Left lobe of liver (tissue), 2 donors: ENCODE results near the gene HEXIM1. TPM values are rescaled to one million over a fixed set of nuclear protein-coding genes. Genes with fewer than 3 reads are reported as not detected.
"Not testable (repeated sequence)": the region's sequence is repeated elsewhere in the genome, so short reads cannot be mapped to it uniquely, and the experiment has no call there.

Experiments
- ATAC-seq: fragments of 200-7000 bp; cut with Tn5 transposase; one replicate; pipeline ENCODE4 v1.9.1; 2020; ENCODE audit warnings: mild to moderate bottlenecking, moderate library complexity
- DNase-seq: peaks from one replicate; pipeline ENCODE4 v3.0.0-alpha.2; 2020; ENCODE audit warnings: low spot score
- total RNA-seq: library from RNA; stranded (reverse); gene quantifications from one replicate; pipeline ENCODE4 v1.2.1, GENCODE V29; 2021
- donor health status: DM: no; HTN: no; CAD: no; lungs with moderate emphysema.
- donor health status: DM: no; HTN: yes; CAD: no.

The HEXIM1 gene
- total RNA-seq, 1 donor from 2014 or later, result 29.3 TPM

DNA sequence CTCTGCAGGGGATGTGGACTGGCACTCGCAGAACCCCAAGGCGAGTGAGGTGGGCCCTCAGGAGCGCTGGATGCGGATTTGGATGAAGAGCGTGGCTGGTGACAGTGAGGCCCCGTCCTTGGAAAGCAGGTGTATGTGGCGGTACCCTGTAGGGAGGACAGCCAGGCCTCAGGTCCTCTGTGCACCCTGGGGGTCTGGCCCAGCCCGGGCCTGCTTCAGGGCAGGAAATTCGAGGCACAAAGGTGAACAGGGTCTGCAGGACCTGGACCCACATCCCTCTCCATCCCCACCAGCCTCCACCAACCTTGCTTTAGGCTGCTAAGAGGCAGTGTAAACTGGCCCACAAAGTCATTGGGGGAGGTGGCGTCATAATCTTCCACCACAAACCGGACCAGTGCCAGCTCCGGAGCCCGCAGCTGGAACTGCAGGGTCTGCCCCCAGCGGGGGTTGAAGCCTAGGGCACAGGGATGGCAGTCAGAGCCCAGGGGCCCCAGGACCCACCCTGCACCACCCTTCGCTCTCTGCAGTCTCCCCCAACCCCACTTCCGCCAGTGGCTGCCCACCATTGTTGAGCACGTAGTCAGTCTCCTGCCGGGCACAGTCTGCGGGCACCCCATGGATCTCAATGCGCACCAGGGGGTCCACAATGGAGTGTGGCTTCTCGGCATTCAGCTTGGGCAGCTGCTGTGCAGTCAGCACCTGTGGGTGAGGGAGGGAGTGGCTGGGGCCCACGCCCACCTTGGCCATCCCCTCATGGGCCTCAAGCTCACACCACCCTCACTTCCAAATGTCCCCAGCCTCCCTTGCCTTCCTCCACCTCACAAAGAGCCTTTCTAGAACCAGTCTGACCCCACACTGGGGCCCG, 35.5 kb upstream of the HEXIM1 start:
- ATAC-seq (no peak), DNase-seq (no peak)

DNA sequence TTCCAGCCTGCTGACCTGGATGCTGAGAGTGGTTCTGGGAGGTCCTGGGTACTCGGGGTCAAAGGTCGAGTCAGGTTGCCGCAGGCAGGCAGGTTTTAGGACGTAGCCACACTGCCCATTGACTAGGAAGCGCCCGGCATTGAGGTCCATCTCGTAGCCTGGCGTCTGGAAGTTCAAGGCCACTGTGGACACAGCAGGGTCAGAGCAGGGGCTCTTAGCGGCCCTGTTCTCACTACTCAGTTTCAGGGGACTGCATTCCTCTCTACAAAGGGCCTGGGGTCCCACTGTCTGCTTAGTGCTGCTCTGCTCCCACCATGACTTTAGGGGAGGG, 34.9 kb upstream of the HEXIM1 start:
- DNase-seq (no peak), ATAC-seq (peak; percentile 14)

GRCh38 chr17:45114117-45114932, 34.0 kb upstream of the HEXIM1 start:
- DNase-seq (no peak), ATAC-seq (no peak)

DNA sequence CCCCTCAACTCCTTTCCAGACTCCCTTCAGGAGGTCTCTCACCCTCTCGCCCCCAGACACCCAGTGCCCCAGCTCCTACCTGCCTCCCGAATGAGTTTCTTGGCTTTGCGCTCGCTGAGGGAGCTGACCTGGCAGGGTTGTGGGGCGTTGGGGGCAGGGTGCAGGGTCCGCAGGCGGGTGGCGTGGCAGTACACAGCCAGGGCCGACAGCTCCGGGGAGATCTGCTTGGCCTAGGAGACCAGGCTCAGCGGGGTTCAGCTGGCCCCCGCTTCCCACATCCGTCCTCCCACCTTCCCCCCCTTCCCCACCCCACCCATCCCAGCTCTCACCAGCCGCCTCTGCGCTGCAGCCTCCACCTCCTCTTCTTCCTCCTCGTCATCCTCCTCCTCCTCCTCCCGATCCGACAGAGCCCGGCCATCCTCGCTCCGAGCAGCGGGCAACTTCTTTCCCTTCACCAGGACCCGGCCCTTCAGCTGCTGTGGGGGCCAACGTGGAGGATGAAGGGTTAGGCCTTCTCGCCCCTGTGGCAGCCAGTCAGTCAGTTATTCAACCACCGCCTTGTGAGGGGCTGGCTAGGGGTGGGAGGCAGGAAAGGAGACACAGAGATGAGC, 33.2 kb upstream of the HEXIM1 start:
- no peak for ATAC-seq
- DNase-seq, result no peak

DNA sequence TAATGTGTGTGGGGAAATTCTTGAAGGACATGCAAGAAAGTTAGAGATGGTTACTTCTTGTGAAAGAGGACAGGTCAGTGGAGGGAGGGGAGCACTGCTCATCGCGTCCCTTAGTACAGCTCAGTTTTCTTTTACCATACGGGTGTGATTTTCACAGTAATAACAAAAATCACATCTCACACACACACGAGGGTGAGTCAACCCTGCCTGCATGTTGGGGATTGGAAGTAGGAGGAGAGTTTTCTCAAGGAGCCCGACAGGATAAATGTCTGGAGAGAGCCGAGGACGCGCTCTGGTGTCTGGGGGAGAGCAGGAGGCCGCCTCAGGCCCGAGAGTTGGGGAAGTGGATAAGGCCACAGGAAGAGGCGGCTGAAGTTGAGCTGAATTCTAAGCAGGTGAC, 32.4 kb upstream of the HEXIM1 start:
- ATAC-seq (no peak), DNase-seq (no peak)

- ATAC-seq (no peak), DNase-seq (no peak)
Measured at GRCh38 chr17:45116434-45117016, 31.8 kb upstream of the HEXIM1 start.

GRCh38 chr17:45117334-45117733, 30.9 kb upstream of the HEXIM1 start:
- ATAC-seq, result no peak
- no peak for DNase-seq

- no peak for ATAC-seq
- DNase-seq, result no peak
Measured at GRCh38 chr17:45117848-45118646, 30.2 kb upstream of the HEXIM1 start.

DNA sequence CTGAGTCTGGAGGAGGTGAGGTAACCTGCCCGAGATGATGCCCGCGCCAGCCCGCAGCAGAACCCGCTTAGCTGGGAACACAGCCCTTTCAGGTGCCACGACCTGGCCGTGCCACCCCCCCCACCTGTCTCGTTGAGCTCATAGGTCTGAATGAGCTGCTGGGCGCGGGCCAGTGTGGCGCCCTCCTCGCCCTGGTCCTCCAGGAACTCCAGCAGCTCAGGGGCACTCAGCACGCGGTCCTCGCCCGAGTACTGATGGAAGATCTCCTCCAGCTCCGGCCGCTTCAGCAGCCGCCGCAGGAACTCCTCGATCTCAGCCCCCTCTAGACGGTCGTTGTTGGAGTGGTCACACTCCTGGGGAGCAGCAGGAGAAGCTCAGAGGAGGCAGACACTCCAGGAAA, 29.6 kb upstream of the HEXIM1 start:
- DNase-seq, result no peak
- ATAC-seq, result no peak

DNA sequence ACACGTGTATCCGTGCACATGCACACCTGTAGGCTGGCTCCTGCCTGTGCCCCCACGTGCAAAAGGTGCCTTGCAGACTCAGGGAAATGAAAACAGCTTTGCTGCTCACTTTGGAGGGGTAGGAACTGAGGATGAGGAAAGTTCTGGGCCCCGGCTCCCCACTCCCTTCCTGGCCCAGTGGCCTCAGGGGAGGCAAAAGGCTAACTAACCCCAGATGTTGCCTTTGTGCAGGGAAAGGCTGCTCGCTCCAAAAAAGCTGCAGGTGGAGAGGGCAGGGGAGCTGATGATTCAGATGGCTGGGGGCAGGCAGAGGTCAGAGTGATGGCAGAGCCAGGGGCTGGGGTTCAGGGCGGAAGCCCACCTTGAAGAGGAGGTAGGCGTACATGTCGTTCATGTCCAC, 28.3 kb upstream of the HEXIM1 start:
- ATAC-seq (no peak), DNase-seq (no peak)

DNA sequence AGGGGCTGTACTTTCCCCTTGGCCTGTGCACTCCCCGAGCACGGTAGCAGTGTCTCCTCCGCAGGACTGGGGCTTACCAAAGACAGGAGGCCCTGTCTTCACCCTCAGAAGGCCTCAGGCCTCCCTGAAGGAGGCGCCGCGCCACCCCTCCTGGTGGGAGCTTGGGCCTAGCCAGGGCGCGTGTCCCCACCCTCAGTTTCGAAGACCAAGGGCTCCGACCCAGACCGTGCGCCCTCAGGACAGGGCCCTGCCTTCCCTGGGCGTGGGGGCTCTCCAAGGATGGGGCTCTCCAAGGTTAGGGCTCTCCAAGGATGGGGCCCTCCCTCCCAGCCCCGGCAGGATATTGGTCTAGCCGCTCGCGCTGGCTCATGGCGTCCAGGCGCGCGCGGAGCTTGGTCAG, 27.7 kb upstream of the HEXIM1 start:
- no peak for DNase-seq
- ATAC-seq, result no peak

DNA sequence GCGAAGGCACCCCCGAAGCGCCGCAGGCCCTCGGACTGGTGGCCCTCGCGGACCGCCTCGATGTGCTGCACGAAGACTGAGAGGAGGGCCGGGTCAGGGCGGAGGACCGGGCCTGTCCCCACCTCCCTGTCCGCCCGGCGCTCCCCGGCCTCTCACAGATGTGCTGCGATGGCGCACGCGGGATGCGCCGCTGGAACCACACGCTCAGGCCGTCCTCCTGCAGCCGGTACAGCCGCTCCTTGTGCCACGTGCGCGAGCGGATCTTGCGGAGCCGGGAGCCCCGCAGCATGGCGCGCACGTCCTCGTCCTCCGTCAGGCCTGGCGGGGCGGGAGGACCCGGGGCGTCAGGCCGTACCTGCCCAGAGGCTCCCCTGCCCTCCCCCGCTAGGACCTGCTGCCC, 27.2 kb upstream of the HEXIM1 start:
- ATAC-seq (no peak), DNase-seq (no peak)

GRCh38 chr17:45123076-45123770, 25.1 kb upstream of the HEXIM1 start:
- ATAC-seq (peak; percentile 20), DNase-seq (no peak)

- ATAC-seq (no peak), DNase-seq (no peak)
Measured at GRCh38 chr17:45123930-45124796, 24.1 kb upstream of the HEXIM1 start.

DNA sequence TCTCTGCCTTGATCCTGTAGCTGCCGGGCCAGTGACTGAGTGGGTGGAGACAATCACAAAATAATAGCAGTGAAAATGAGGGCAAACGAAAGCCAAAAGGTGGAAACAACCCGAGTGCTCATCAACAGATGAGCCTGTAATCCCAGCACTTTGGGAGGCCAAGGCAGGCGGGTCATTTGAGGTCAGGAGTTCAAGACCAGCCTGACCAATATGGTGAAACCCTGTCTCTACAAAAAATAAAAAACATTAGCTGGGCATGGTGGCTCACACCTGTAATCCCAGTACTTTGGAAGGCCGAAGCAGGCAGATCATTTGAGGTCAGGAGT, 23.5 kb upstream of the HEXIM1 start:
- not testable (repeated sequence) for DNase-seq, ATAC-seq

- DNase-seq, result no peak
- no peak for ATAC-seq
Measured at GRCh38 chr17:45125509-45125908, 22.8 kb upstream of the HEXIM1 start.

GRCh38 chr17:45127207-45127547, 21.1 kb upstream of the HEXIM1 start:
- DNase-seq (no peak), ATAC-seq (no peak)

GRCh38 chr17:45127548-45128300, 20.6 kb upstream of the HEXIM1 start:
- DNase-seq (no peak), ATAC-seq (no peak)

DNA sequence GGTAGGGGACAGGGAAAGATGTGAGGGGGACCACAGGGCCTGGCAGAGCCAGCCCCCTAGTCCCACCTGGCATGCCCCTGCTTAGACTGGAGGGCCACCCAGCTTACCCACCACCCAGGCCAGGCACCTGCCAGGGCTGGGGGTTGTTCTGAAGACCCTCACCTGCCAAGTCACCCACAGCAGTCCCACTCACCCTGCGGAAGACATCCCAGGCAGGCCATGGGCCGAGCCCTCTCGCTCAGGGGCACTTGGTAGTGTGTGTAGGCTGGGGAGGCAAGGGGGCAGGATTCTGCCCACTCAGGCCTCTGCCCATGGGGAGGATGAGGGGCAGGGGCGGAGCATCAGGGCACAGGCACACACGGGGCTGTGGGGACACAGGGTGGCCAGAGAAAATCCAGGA, 19.9 kb upstream of the HEXIM1 start:
- no peak for ATAC-seq
- no peak for DNase-seq
